H1 (cell line): Measurements from ENCODE around the gene STAT4. TPM values are rescaled to one million over a fixed set of nuclear protein-coding genes. Genes with fewer than 3 reads are reported as not detected.

Experiments
- CTCF ChIA-PET: fragments of 300-600 bp; sonication (Branson Sonifier 250); formaldehyde crosslinking; loops from one replicate; lab custom pipeline; 2021; ENCODE audit not compliant: partially characterized antibody; lab: Charles Lee
- POLR2A ChIA-PET: fragments of 300-600 bp; sonication (Branson Sonifier 250); formaldehyde crosslinking; loops from one replicate; lab custom pipeline; 2021; ENCODE audit warnings: inconsistent platforms; ENCODE audit not compliant: partially characterized antibody; lab: Charles Lee
- DNase-seq, 2 experiments: peaks; one replicate each; pipeline versions ENCODE4 v3.0.0 to v3.0.0-alpha.2; 2010 to 2022; ENCODE audit warnings: low spot score in 2 of 2, low read depth in 1 of 2, mixed read lengths in 1 of 2
- FAIRE-seq: peaks from 2 replicates; lab custom pipeline; 2011; peaks lifted over from hg19 to GRCh38; lab: Jason Lieb, UNC
- H2AFZ ChIP-seq: 2 replicates; pipeline ENCODE4 v1.8.1; 2012; ENCODE audit warnings: low read length, inconsistent platforms
- H2AK5ac ChIP-seq: 2 replicates; pipeline ENCODE4 v1.6.1; 2013; ENCODE audit warnings: low read depth, low read length
- H2BK120ac ChIP-seq: replicated peaks from 2 replicates; pipeline ENCODE3; 2013; ENCODE audit warnings: low read depth, low read length, inconsistent platforms
- H2BK12ac ChIP-seq: 2 replicates; pipeline ENCODE4 v1.6.1; 2013; ENCODE audit warnings: low read depth, low read length
- H2BK15ac ChIP-seq: 2 replicates; pipeline ENCODE4 v1.6.1; 2013; ENCODE audit warnings: low read length
- H2BK20ac ChIP-seq: 2 replicates; pipeline ENCODE4 v1.6.1; 2013; ENCODE audit warnings: low read length
- H2BK5ac ChIP-seq: 2 replicates; pipeline ENCODE4 v1.6.1; 2013; ENCODE audit warnings: low read depth, low read length
- H3K14ac ChIP-seq: 2 replicates; pipeline ENCODE4 v1.6.1; 2013; ENCODE audit warnings: inconsistent platforms; ENCODE audit not compliant: insufficient read length
- H3K18ac ChIP-seq: 2 replicates; pipeline ENCODE4 v1.6.1; 2013; ENCODE audit warnings: low read length; ENCODE audit errors: extremely low read depth
- H3K23ac ChIP-seq: 2 replicates; pipeline ENCODE4 v1.6.1; 2013; ENCODE audit warnings: inconsistent platforms; ENCODE audit not compliant: insufficient read length
- H3K23me2 ChIP-seq: 2 replicates; pipeline ENCODE4 v1.6.1; 2013; ENCODE audit warnings: low read depth, low read length
- H3K27ac ChIP-seq: 2 replicates; pipeline ENCODE4 v1.6.1; 2011; ENCODE audit warnings: low read depth, low read length, inconsistent platforms
- H3K27me3 ChIP-seq, 4 experiments: replicated peaks in 1 of 4; 1 replicate in 1 of 4; 2 replicates in 3 of 4; pipeline versions ENCODE4 v1.6.1 to v1.8.1; 2011 to 2013; ENCODE audit warnings: low read length in 3 of 4, mild to moderate bottlenecking in 3 of 4, inconsistent platforms in 2 of 4, mixed read lengths in 2 of 4, moderate library complexity in 1 of 4; ENCODE audit not compliant: control insufficient read depth in 3 of 4, insufficient read depth in 3 of 4; ENCODE audit errors: extremely low read depth in 1 of 4
- H3K36me3 ChIP-seq, 4 experiments: 2 replicates each; pipeline versions ENCODE4 v1.6.1 to v1.8.1; 2011 to 2013; ENCODE audit warnings: mild to moderate bottlenecking in 4 of 4, low read length in 3 of 4, moderate library complexity in 2 of 4, control low read depth in 1 of 4, inconsistent platforms in 1 of 4; ENCODE audit not compliant: insufficient read depth in 4 of 4, control insufficient read depth in 2 of 4
- H3K4ac ChIP-seq: replicated peaks from 2 replicates; pipeline ENCODE3; 2013; ENCODE audit warnings: low read length, low read depth, mixed read lengths, inconsistent platforms; ENCODE audit not compliant: insufficient read length
- H3K4me1 ChIP-seq, 4 experiments: replicated peaks in 1 of 4; 1 replicate in 1 of 4; 2 replicates in 3 of 4; pipeline versions ENCODE4 v1.6.1 to v1.8.1; 2011 to 2013; ENCODE audit warnings: low read length in 3 of 4, inconsistent platforms in 2 of 4, mixed read lengths in 1 of 4; ENCODE audit not compliant: insufficient read depth in 4 of 4, control insufficient read depth in 3 of 4
- H3K4me2 ChIP-seq, 2 experiments: 2 replicates each; pipeline versions ENCODE4 v1.6.1 to v1.8.1; 2011 to 2013; ENCODE audit warnings: low read depth in 2 of 2, low read length in 2 of 2, control low read depth in 1 of 2, inconsistent platforms in 1 of 2, mild to moderate bottlenecking in 1 of 2; ENCODE audit not compliant: insufficient read depth in 1 of 2
- H3K4me3 ChIP-seq, 4 experiments: fragments of 200-600, 300-600 bp in 1 of 4; sonication (generic), shearing (Covaris generic), sonication (Bioruptor Twin) in 1 of 4; 2 replicates each; pipeline versions ENCODE4 v1.5.1 to v1.8.1; 2011 to 2016; ENCODE audit warnings: low read length in 4 of 4, low read depth in 3 of 4, control low read depth in 2 of 4, inconsistent platforms in 2 of 4, mild to moderate bottlenecking in 2 of 4, mixed read lengths in 1 of 4, moderate library complexity in 1 of 4; ENCODE audit not compliant: insufficient read depth in 2 of 4; ENCODE audit errors: extremely low read depth in 1 of 4
- H3K56ac ChIP-seq: replicated peaks from 2 replicates; pipeline ENCODE3; 2013; ENCODE audit warnings: low read depth, mild to moderate bottlenecking, mixed read lengths, low read length, inconsistent platforms; ENCODE audit not compliant: insufficient read length
- H3K79me1 ChIP-seq: 2 replicates; pipeline ENCODE4 v1.6.1; 2013; ENCODE audit warnings: low read depth, low read length, control low read depth
- H3K79me2 ChIP-seq, 2 experiments: 2 replicates each; pipeline versions ENCODE4 v1.6.1 to v1.8.1; 2012 to 2013; ENCODE audit warnings: low read length in 2 of 2, mild to moderate bottlenecking in 2 of 2, inconsistent platforms in 1 of 2; ENCODE audit not compliant: insufficient read depth in 2 of 2, control insufficient read depth in 1 of 2
- H3K9ac ChIP-seq, 4 experiments: replicated peaks in 1 of 4; 1 replicate in 1 of 4; 2 replicates in 3 of 4; pipeline versions ENCODE4 v1.6.1 to v1.8.1; 2011 to 2013; ENCODE audit warnings: low read depth in 3 of 4, low read length in 3 of 4, control low read depth in 2 of 4, mild to moderate bottlenecking in 2 of 4, moderate library complexity in 2 of 4, inconsistent platforms in 1 of 4; ENCODE audit errors: extremely low read depth in 1 of 4
- H3K9me3 ChIP-seq, 2 experiments: 2 replicates each; pipeline versions ENCODE4 v1.6.1 to v1.8.1; 2012 to 2013; ENCODE audit warnings: mild to moderate bottlenecking in 2 of 2, moderate library complexity in 2 of 2, control low read depth in 1 of 2, inconsistent platforms in 1 of 2, low read depth in 1 of 2, low read length in 1 of 2, mixed read lengths in 1 of 2; ENCODE audit not compliant: insufficient read depth in 2 of 2
- H4K20me1 ChIP-seq, 2 experiments: replicated peaks in 1 of 2; 2 replicates each; pipeline versions ENCODE3 to v1.8.1; 2011 to 2013; ENCODE audit warnings: inconsistent platforms in 2 of 2, low read length in 2 of 2, mild to moderate bottlenecking in 1 of 2; ENCODE audit not compliant: insufficient read depth in 2 of 2, control insufficient read depth in 1 of 2
- H4K5ac ChIP-seq: 2 replicates; pipeline ENCODE4 v1.6.1; 2013; ENCODE audit warnings: low read length, low read depth, mixed read lengths, inconsistent platforms; ENCODE audit not compliant: insufficient read length
- H4K8ac ChIP-seq: 2 replicates; pipeline ENCODE4 v1.8.0; 2013; ENCODE audit warnings: mild to moderate bottlenecking, moderate library complexity, low read length, inconsistent platforms; ENCODE audit not compliant: insufficient read depth; ENCODE audit errors: extremely low read depth
- H4K91ac ChIP-seq: replicated peaks from 2 replicates; pipeline ENCODE3; 2013; ENCODE audit warnings: low read length, mixed read lengths, inconsistent platforms; ENCODE audit not compliant: insufficient read length
- RNF2 ChIP-seq: fragments of 200-900, 300-1000 bp; sonication (generic); IDR thresholded peaks from 2 replicates; pipeline ENCODE4 v1.7.1; 2016; ENCODE audit warnings: borderline replicate concordance, low read depth, mild to moderate bottlenecking, antibody characterized with exemption, low read length; ENCODE audit not compliant: poor library complexity, severe bottlenecking; ENCODE audit errors: missing control alignments
- WGBS, 2 experiments: shearing (Covaris generic) in 1 of 2; methylation state at CpG; one replicate each; pipeline versions ENCODE4 v1.1.6 to v1.1.7; 2013 to 2015; ENCODE audit warnings: low lambda C conversion rate in 2 of 2, mixed read lengths in 2 of 2, inconsistent platforms in 1 of 2, low coverage in 1 of 2, missing lambda C conversion rate in 1 of 2; ENCODE audit not compliant: insufficient replicate concordance in 2 of 2, insufficient coverage in 1 of 2, insufficient read length in 1 of 2; ENCODE audit errors: extremely low coverage in 1 of 2, missing lambda C conversion rate in 1 of 2; 5-methylcytosine and 5-hydroxymethylcytosine counted together
- polyA plus RNA-seq, 7 experiments: library from polyadenylated mRNA; depleted of rRNA in 3 of 7; stranded (reverse) in 5 of 7; unstranded in 2 of 7; fragments of >200 nt in 5 of 7; fragments of 200-250 nt in 2 of 7; gene quantifications; 1 replicate in 5 of 7; 2 replicates in 1 of 7; 4 replicates in 1 of 7; pipeline versions ENCODE4 v1.2.1 to v1.2.3, GENCODE V29; 2011 to 2013; ENCODE audit warnings: missing spikeins in 2 of 7, mixed read lengths in 2 of 7
- total RNA-seq: library from RNA; stranded (reverse); fragmentation: NEBNext Ultra II Directional; extraction: Animal tissue kit (Norgen Biotek cat#: 25700); gene quantifications from 2 replicates; pipeline ENCODE4 v1.2.1, GENCODE V29; 2021

STAT4 gene
- total and polyA plus RNA-seq, 2 of the 8 experiments (the other 6 are each of a cell fraction or from before 2014, with no cell fraction given): 0.36 to 0.63 TPM

- Histone ChIP-seq H2BK120ac (no peak overlapping the region), H3K4me2 (no peak overlapping the region), H3K9ac (no peak overlapping the region), H4K91ac (no peak overlapping the region), H2BK12ac (no peak overlapping the region), H4K8ac (no peak overlapping the region), H3K4ac (no peak overlapping the region), H2BK20ac (no peak overlapping the region), H3K18ac (no peak overlapping the region), H3K36me3 (peaks cover 29 to 80% (median 68%) of the 10 kb centered on the region in 4 experiments), H2BK15ac (no peak overlapping the region), H3K27me3 (no peaks in the 10 kb centered on the region), H3K27ac (no peak overlapping the region), H3K4me1 (no peaks in the 10 kb centered on the region), H3K79me2 (no peaks in the 10 kb centered on the region), H3K56ac (no peak overlapping the region), H4K20me1 (peaks cover 0 to 2% of the 10 kb centered on the region in 2 experiments), H2AK5ac (no peak overlapping the region), H2AFZ (no peak overlapping the region), H3K23ac (no peak overlapping the region), H3K79me1 (no peaks in the 10 kb centered on the region; the same call in 1 of the 2 replicates), H3K9me3 (no peaks in the 10 kb centered on the region), H3K4me3 (no peak overlapping the region), H2BK5ac (no peak overlapping the region), H4K5ac (no peak overlapping the region), H3K23me2 (no peaks in the 10 kb centered on the region), H3K14ac (no peak overlapping the region)
- ChIA-PET CTCF (interaction anchor here (3.7 kb wide), 1 partner anchor 11 kb away, joined by 15 read pairs; no protein-coding TSS in a partner anchor), POLR2A (no interaction called here)
- DNase-seq (no peak), FAIRE-seq (no peak)
- 92% methylated on average over 3 of the region's 3 CpGs; no CpG with 5 or more reads in 1 of the 2 experiments for WGBS, 2 experiments
- no peak for TF ChIP-seq RNF2
- TF ChIP-seq, all 59 proteins: peak for 0
These were observed 149.2 kb downstream of the STAT4 start for GRCh38 chr2:191001624-191002023.
